K562 (cell line): ENCODE data around the gene VEGFA. TPM values are rescaled to one million over a fixed set of nuclear protein-coding genes. Genes with fewer than 3 reads are reported as not detected.

Experiments
- ATAC-seq: fragments of 200-7000 bp; cut with Tn5 transposase; 3 replicates; pipeline ENCODE4 v1.9.1; 2020; ENCODE audit warnings: moderate library complexity
- BruUV-seq: library from RNA; stranded (reverse); fragments of 400-500 nt; replicated peaks from 2 replicates; lab custom pipeline; 2021; lab: Mats Ljungman, UMichigan
- CTCF ChIA-PET: fragments of 300-600 bp; formaldehyde crosslinking; extraction: SDS; loops from one replicate; lab custom pipeline; 2021; ENCODE audit warnings: low intra/inter-chr PET ratio; lab: Yijun Ruan, JAX
- POLR2A ChIA-PET: fragments of 300-600, 350-650 bp; sonication (Branson Sonifier 250); formaldehyde crosslinking; extraction: SDS; loops from one replicate; lab custom pipeline; 2021; ENCODE audit warnings: antibody characterized with exemption, inconsistent platforms; lab: Yijun Ruan, JAX
- DNase-seq, 4 experiments: peaks; one replicate each; pipeline versions ENCODE4 v3.0.0 to v3.0.0-alpha.2; 2011 to 2018; ENCODE audit warnings: low spot score in 3 of 4, mixed read lengths in 3 of 4; ENCODE audit errors: extremely low read depth in 1 of 4
- FAIRE-seq: peaks from 2 replicates; lab custom pipeline; 2011; peaks lifted over from hg19 to GRCh38; lab: Jason Lieb, UNC
- H2AFZ ChIP-seq: 2 replicates; pipeline ENCODE4 v1.6.0; 2011; ENCODE audit warnings: low read depth, low read length, control low read depth, inconsistent platforms
- H3K27ac ChIP-seq: fragments of 200-600 bp; 3 replicates; pipeline ENCODE4 v1.8.0; 2011; ENCODE audit warnings: low read depth, mild to moderate bottlenecking, control low read depth, inconsistent platforms, low read length, moderate library complexity, mixed read lengths; ENCODE audit errors: extremely low read depth
- H3K27me3 ChIP-seq, 2 experiments: fragments of 300-600 bp in 1 of 2; 2 replicates in 1 of 2; 3 replicates in 1 of 2; pipeline versions ENCODE4 v1.6.0 to v1.8.0; 2011; ENCODE audit warnings: inconsistent platforms in 2 of 2, low read length in 2 of 2, mild to moderate bottlenecking in 1 of 2, mixed read lengths in 1 of 2, moderate library complexity in 1 of 2; ENCODE audit not compliant: control insufficient read depth in 2 of 2, insufficient read depth in 2 of 2
- H3K36me3 ChIP-seq: fragments of 300-600 bp; 3 replicates; pipeline ENCODE4 v1.8.0; 2011; ENCODE audit warnings: mild to moderate bottlenecking, low read length, inconsistent platforms; ENCODE audit not compliant: control insufficient read depth, insufficient read depth
- H3K4me1 ChIP-seq, 2 experiments: fragments of 200-600 bp in 1 of 2; replicated peaks in 1 of 2; 2 replicates in 1 of 2; 3 replicates in 1 of 2; pipeline versions ENCODE4 v1.5.1 to v1.8.0; 2011; ENCODE audit warnings: inconsistent platforms in 2 of 2, low read length in 2 of 2, mild to moderate bottlenecking in 1 of 2, mixed read lengths in 1 of 2, moderate library complexity in 1 of 2; ENCODE audit not compliant: control insufficient read depth in 2 of 2, insufficient read depth in 2 of 2
- H3K4me2 ChIP-seq: 2 replicates; pipeline ENCODE4 v1.6.1; 2011; ENCODE audit warnings: low read length, control low read depth, inconsistent platforms, mixed read lengths; ENCODE audit not compliant: insufficient read depth
- H3K4me3 ChIP-seq: fragments of 200-600 bp; sonication (generic), shearing (Covaris generic); 2 replicates; pipeline ENCODE4 v1.5.1; 2016; ENCODE audit warnings: control low read depth, inconsistent platforms
- H3K79me2 ChIP-seq: fragments of 200-600 bp; 3 replicates; pipeline ENCODE4 v1.8.0; 2011; ENCODE audit warnings: low read length, inconsistent platforms; ENCODE audit not compliant: control insufficient read depth, insufficient read depth
- H3K9ac ChIP-seq, 2 experiments: 2 replicates each; pipeline versions ENCODE4 v1.6.0 to v1.6.1; 2011; ENCODE audit warnings: low read depth in 2 of 2, low read length in 2 of 2, control low read depth in 1 of 2, inconsistent platforms in 1 of 2, mild to moderate bottlenecking in 1 of 2, mixed read lengths in 1 of 2; ENCODE audit not compliant: insufficient read depth in 1 of 2
- H3K9me1 ChIP-seq: one replicate; pipeline ENCODE4 v1.6.0; 2011; ENCODE audit warnings: inconsistent platforms, mild to moderate bottlenecking, low read length, moderate library complexity; ENCODE audit not compliant: control insufficient read depth, insufficient read depth
- H3K9me3 ChIP-seq: replicated peaks from 2 replicates; pipeline ENCODE4 v1.5.1; 2011; ENCODE audit warnings: low read depth, low read length, inconsistent platforms; ENCODE audit not compliant: control insufficient read depth, insufficient read depth
- H4K20me1 ChIP-seq: replicated peaks from 2 replicates; pipeline ENCODE4 v1.6.1; 2011; ENCODE audit warnings: low read length, inconsistent platforms, mixed read lengths; ENCODE audit not compliant: control insufficient read depth, insufficient read depth
- ZFP36 ChIP-seq: fragments of 150-350 bp; IDR thresholded peaks from 2 replicates; pipeline ENCODE4 v1.6.1; 2018; ENCODE audit warnings: low read length, low read depth; ENCODE audit not compliant: partially characterized antibody
- WGBS: fragments of 100-300 bp; shearing (Covaris generic); methylation state at CpG from one replicate; pipeline ENCODE4 v1.1.6; 2016; ENCODE audit warnings: low coverage, mixed read lengths; ENCODE audit not compliant: insufficient coverage; ENCODE audit errors: missing lambda C conversion rate; 5-methylcytosine and 5-hydroxymethylcytosine counted together
- in situ Hi-C: fragments of 300-500 bp; cut with MboI; formaldehyde crosslinking; loops from 4 replicates; pipeline ENCODE4 v1.15.0; 2018; ENCODE audit warnings: inconsistent platforms, mixed read lengths
- intact Hi-C: fragments of 100-400 bp; cut with micrococcal nuclease; formaldehyde crosslinking; loops from 2 replicates; pipeline ENCODE4 v1.14.2; 2022
- polyA plus RNA-seq, 8 experiments: library from polyadenylated mRNA; depleted of rRNA in 4 of 8; stranded (reverse) in 5 of 8; unstranded in 3 of 8; fragments of >200 nt; fragmentation: Nextera tagmentation in 2 of 8; fragmentation: Illumina TruSeq in 1 of 8; extraction: Ambion mirVana in 2 of 8; extraction: Trizol in 1 of 8; gene quantifications; 2 replicates each; pipeline versions ENCODE4 v1.2.1 to v1.2.3, GENCODE V29; 2011 to 2014; ENCODE audit warnings: inconsistent platforms in 1 of 8, missing spikeins in 1 of 8
- total RNA-seq, 7 experiments: library from RNA; depleted of rRNA in 6 of 7; stranded (reverse); fragments of >200 nt in 6 of 7; fragmentation: Illumina TruSeq in 2 of 7; extraction: Trizol in 2 of 7; gene quantifications; 2 replicates each; pipeline versions ENCODE4 v1.2.1 to v1.2.3, GENCODE V29; 2011 to 2021; ENCODE audit warnings: low replicate concordance in 1 of 7
- TF ChIP-seq, protein P1 (sequence below): fragments of 250-450 bp; sonication (Bioruptor Pico); IDR thresholded peaks from 2 replicates; pipeline ENCODE4 v1.5.0; 2021
- TF ChIP-seq, protein P2 (sequence below), 2 experiments: fragments of 450-650 bp; IDR thresholded peaks; 2 replicates each; pipeline ENCODE4 v1.6.1; 2016; ENCODE audit warnings: mild to moderate bottlenecking in 2 of 2, borderline replicate concordance in 1 of 2, low read depth in 1 of 2, moderate library complexity in 1 of 2
- TF ChIP-seq, protein P3 (sequence below): fragments of 250-450 bp; sonication (Bioruptor Pico); IDR thresholded peaks from 2 replicates; pipeline ENCODE4 v1.4.0; 2020; ENCODE audit warnings: mild to moderate bottlenecking, moderate library complexity, borderline replicate concordance

VEGFA gene
- total and polyA plus RNA-seq, 9 of the 15 experiments (the other 6 are each of a cell fraction or from before 2014, with no cell fraction given), result 14.0 to 271 (median 124) TPM

- no peak overlapping the region for H3K4me3 ChIP-seq
- intact Hi-C loops (no loop called here), in situ Hi-C loops (no loop called here)
- no peak overlapping the region for H3K9ac ChIP-seq
- H3K27me3 ChIP-seq, result no peaks in the 10 kb centered on the region; a peak in 1 of 5 replicates
- no peak overlapping the region for H3K27ac ChIP-seq
- WGBS, result 36% methylated on average over 2 of the region's 2 CpGs
- ChIA-PET POLR2A (no interaction called here), CTCF (no interaction called here)
- no peaks in the 10 kb centered on the region for H3K9me3 ChIP-seq
- no peaks in the 10 kb centered on the region for H4K20me1 ChIP-seq
- H3K9me1 ChIP-seq, result peaks cover 7% of the 10 kb centered on the region
- no peak for DNase-seq
- ATAC-seq, result no peak
- FAIRE-seq, result no peak
- BruUV-seq, result no TSS peak
- TF ChIP-seq, protein P1, sequence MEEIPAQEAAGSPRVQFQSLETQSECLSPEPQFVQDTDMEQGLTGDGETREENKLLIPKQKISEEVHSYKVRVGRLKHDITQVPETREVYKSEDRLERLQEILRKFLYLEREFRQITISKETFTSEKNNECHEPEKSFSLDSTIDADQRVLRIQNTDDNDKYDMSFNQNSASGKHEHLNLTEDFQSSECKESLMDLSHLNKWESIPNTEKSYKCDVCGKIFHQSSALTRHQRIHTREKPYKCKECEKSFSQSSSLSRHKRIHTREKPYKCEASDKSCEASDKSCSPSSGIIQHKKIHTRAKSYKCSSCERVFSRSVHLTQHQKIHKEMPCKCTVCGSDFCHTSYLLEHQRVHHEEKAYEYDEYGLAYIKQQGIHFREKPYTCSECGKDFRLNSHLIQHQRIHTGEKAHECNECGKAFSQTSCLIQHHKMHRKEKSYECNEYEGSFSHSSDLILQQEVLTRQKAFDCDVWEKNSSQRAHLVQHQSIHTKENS (CRISPR knock-in tag), result no peak
- TF ChIP-seq, protein P2, sequence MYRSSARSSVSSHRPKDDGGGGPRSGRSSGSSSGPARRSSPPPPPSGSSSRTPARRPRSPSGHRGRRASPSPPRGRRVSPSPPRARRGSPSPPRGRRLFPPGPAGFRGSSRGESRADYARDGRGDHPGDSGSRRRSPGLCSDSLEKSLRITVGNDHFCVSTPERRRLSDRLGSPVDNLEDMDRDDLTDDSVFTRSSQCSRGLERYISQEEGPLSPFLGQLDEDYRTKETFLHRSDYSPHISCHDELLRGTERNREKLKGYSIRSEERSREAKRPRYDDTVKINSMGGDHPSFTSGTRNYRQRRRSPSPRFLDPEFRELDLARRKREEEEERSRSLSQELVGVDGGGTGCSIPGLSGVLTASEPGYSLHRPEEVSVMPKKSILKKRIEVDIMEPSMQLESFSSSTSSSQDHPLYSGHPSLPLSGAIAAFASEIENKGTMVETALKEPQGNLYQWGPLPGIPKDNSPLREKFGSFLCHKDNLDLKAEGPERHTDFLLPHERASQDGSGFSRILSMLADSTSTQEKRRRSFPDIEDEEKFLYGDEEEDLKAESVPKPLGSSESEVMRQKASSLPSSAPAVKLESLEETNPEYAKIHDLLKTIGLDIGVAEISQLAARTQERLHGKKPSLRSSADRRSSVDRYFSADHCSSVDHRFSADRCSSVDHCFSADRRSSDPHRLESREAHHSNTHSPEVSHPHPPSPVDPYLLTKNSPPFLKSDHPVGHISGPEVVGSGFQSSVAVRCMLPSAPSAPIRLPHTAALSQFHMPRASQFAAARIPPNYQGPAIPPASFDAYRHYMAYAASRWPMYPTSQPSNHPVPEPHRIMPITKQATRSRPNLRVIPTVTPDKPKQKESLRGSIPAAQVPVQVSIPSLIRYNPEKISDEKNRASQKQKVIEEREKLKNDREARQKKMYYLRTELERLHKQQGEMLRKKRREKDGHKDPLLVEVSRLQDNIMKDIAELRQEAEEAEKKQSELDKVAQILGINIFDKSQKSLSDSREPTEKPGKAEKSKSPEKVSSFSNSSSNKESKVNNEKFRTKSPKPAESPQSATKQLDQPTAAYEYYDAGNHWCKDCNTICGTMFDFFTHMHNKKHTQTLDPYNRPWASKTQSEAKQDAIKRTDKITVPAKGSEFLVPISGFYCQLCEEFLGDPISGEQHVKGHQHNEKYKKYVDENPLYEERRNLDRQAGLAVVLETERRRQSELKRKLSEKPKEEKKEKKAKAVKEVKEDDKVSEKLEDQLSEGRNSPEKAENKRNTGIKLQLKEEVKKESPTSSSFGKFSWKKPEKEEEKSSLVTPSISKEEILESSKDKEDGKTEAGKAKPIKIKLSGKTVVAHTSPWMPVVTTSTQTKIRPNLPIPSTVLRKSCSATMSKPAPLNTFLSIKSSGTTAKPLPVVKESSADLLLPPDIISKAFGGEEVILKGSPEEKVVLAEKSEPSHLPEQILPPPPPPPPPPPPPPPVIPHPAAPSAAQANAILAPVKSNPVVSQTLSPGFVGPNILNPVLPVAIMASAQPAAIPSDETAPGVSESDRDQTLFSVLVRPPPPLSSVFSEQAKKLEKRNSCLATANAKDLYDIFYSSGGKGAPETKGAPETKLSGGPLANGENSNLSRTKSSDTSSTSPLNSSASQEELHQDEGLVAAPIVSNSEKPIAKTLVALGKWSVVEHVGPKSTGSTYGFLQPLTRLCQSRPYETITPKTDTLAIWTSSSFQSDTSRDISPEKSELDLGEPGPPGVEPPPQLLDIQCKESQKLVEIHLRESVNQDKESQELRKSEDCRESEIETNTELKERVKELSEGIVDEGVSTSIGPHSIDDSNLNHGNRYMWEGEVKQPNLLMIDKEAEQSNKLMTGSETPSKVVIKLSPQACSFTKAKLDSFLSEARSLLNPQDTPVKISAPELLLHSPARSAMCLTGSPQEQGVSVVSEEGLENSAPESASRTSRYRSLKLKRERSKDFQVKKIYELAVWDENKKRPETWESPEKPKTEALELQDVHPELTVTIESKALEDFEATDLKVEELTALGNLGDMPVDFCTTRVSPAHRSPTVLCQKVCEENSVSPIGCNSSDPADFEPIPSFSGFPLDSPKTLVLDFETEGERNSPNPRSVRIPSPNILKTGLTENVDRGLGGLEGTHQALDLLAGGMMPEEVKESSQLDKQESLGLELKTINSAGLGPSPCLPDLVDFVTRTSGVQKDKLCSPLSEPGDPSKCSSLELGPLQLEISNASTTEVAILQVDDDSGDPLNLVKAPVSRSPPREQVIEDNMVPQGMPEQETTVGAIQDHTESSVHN (IDR thresholded peaks at IDR 0.05; ENCODE audit: borderline replicate concordance in 1 of 2, low read depth in 1 of 2), result no peak
- peak; percentile 6 for TF ChIP-seq ZFP36
- TF ChIP-seq, protein P3, sequence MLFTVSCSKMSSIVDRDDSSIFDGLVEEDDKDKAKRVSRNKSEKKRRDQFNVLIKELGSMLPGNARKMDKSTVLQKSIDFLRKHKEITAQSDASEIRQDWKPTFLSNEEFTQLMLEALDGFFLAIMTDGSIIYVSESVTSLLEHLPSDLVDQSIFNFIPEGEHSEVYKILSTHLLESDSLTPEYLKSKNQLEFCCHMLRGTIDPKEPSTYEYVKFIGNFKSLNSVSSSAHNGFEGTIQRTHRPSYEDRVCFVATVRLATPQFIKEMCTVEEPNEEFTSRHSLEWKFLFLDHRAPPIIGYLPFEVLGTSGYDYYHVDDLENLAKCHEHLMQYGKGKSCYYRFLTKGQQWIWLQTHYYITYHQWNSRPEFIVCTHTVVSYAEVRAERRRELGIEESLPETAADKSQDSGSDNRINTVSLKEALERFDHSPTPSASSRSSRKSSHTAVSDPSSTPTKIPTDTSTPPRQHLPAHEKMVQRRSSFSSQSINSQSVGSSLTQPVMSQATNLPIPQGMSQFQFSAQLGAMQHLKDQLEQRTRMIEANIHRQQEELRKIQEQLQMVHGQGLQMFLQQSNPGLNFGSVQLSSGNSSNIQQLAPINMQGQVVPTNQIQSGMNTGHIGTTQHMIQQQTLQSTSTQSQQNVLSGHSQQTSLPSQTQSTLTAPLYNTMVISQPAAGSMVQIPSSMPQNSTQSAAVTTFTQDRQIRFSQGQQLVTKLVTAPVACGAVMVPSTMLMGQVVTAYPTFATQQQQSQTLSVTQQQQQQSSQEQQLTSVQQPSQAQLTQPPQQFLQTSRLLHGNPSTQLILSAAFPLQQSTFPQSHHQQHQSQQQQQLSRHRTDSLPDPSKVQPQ (CRISPR knock-in tag), result no peak
- peaks cover 33 to 35% of the 10 kb centered on the region in 2 experiments; a peak in 4 of 5 replicates for H3K4me1 ChIP-seq
- H3K36me3 ChIP-seq, result no peaks in the 10 kb centered on the region
- H2AFZ ChIP-seq, result no peak overlapping the region
- H3K4me2 ChIP-seq, result no peak overlapping the region
- no peaks in the 10 kb centered on the region for H3K79me2 ChIP-seq
Measured at GRCh38 chr6:43741829-43742228, 28.2 kb upstream of the VEGFA start.
